Occipital lobe (tissue), 2 donors: ENCODE results near the gene EZR. TPM values are rescaled to one million over a fixed set of nuclear protein-coding genes. Genes with fewer than 3 reads are reported as not detected.

Experiments
- DNase-seq: peaks from one replicate; lab custom pipeline; 2025; lab: John Stamatoyannopoulos, UW
- total RNA-seq: library from RNA; depleted of rRNA; stranded (reverse); fragments of >200 nt; gene quantifications from one replicate; pipeline ENCODE4 v1.2.3, GENCODE V29; 2014

The EZR gene
- total RNA-seq, result 162 TPM

- no peak for DNase-seq
These were observed at the start of gene EZR for GRCh38 chr6:158819213-158819976. TSS of gene EZR (minus strand) at chr6:158819368. CDS start at chr6:158818093, 1,275 bp downstream.

- DNase-seq, result no peak
These were observed 48.9 kb upstream of the EZR start for GRCh38 chr6:158868122-158868480.

- DNase-seq, result no peak
These were observed 48.4 kb upstream of the EZR start for GRCh38 chr6:158867381-158868121.

GRCh38 chr6:158865769-158866168 is 46.6 kb upstream of the EZR start:
- DNase-seq, result no peak

- no peak for DNase-seq
These were observed 44.5 kb upstream of the EZR start for GRCh38 chr6:158863646-158864045.

GRCh38 chr6:158861686-158862381 is 42.7 kb upstream of the EZR start:
- no peak for DNase-seq

GRCh38 chr6:158860279-158860865 is 41.2 kb upstream of the EZR start:
- no peak for DNase-seq

GRCh38 chr6:158856261-158856660 is 37.1 kb upstream of the EZR start:
- DNase-seq, result no peak

- no peak for DNase-seq
These were observed 35.3 kb upstream of the EZR start for GRCh38 chr6:158854214-158855101.

GRCh38 chr6:158853880-158854213 is 34.7 kb upstream of the EZR start:
- no peak for DNase-seq

GRCh38 chr6:158853072-158853879 is 34.1 kb upstream of the EZR start:
- no peak for DNase-seq

GRCh38 chr6:158852312-158853071 is 33.3 kb upstream of the EZR start:
- DNase-seq, result no peak

GRCh38 chr6:158850807-158851115 is 31.6 kb upstream of the EZR start:
- DNase-seq, result no peak

- DNase-seq, result no peak
These were observed 31.0 kb upstream of the EZR start for GRCh38 chr6:158849899-158850806.

- no peak for DNase-seq
These were observed 29.3 kb upstream of the EZR start for GRCh38 chr6:158848490-158848895.

GRCh38 chr6:158847786-158848185 is 28.6 kb upstream of the EZR start:
- no peak for DNase-seq

- DNase-seq, result no peak
These were observed 27.9 kb upstream of the EZR start for GRCh38 chr6:158847012-158847529.
